Activated B cell treated with CpG ODN at 0.5 μM for 24 hours (primary cell): ENCODE measurements around the gene DNAAF5. TPM values are rescaled to one million over a fixed set of nuclear protein-coding genes. Genes with fewer than 3 reads are reported as not detected.

Experiments
- ATAC-seq: fragments of 200-7000 bp; cut with Tn5 transposase; one replicate; pipeline ENCODE4 v1.10.0; 2021; ENCODE audit warnings: low read depth, mild to moderate bottlenecking, moderate library complexity
- CTCF ChIA-PET: fragments of 350-600 bp; sonication (Branson Sonifier 250); formaldehyde crosslinking; loops from one replicate; lab custom pipeline; 2021; ENCODE audit warnings: antibody characterized with exemption; lab: Charles Lee
- POLR2A ChIA-PET: fragments of 350-600 bp; sonication (Branson Sonifier 250); formaldehyde crosslinking; loops from one replicate; lab custom pipeline; 2021; ENCODE audit warnings: antibody characterized with exemption; lab: Charles Lee
- DNase-seq: peaks from one replicate; pipeline ENCODE4 v3.0.0; 2022
- H3K27ac Mint-ChIP-seq: one replicate; pipeline ENCODE4 v1.8.0; 2020; ENCODE audit warnings: mixed read lengths
- H3K27me3 Mint-ChIP-seq: one replicate; pipeline ENCODE4 v1.8.0; 2021; ENCODE audit warnings: mixed read lengths
- H3K36me3 Mint-ChIP-seq: one replicate; pipeline ENCODE4 v1.8.0; 2021; ENCODE audit warnings: low read depth, mixed read lengths
- H3K4me1 Mint-ChIP-seq: one replicate; pipeline ENCODE4 v1.8.0; 2021; ENCODE audit warnings: mixed read lengths
- H3K4me3 Mint-ChIP-seq: one replicate; pipeline ENCODE4 v1.8.0; 2020; ENCODE audit warnings: mild to moderate bottlenecking, mixed read lengths
- H3K9me3 Mint-ChIP-seq: one replicate; pipeline ENCODE4 v1.8.0; 2020; ENCODE audit warnings: mixed read lengths
- intact Hi-C: fragments of 100-400 bp; cut with micrococcal nuclease; formaldehyde crosslinking; loops from one replicate; pipeline ENCODE4 v1.15.1; 2024
- total RNA-seq: library from RNA; stranded (reverse); gene quantifications from 2 replicates; pipeline ENCODE4 v1.2.3, GENCODE V29; 2022
- TF ChIP-seq, protein P1 (sequence below): fragments of 200-600 bp; IDR thresholded peaks from one replicate; pipeline ENCODE4 v1.8.0; 2022; ENCODE audit warnings: antibody characterized with exemption, mild to moderate bottlenecking

Gene DNAAF5
- total RNA-seq, 1 donor from 2014 or later: 23.5 TPM

DNA sequence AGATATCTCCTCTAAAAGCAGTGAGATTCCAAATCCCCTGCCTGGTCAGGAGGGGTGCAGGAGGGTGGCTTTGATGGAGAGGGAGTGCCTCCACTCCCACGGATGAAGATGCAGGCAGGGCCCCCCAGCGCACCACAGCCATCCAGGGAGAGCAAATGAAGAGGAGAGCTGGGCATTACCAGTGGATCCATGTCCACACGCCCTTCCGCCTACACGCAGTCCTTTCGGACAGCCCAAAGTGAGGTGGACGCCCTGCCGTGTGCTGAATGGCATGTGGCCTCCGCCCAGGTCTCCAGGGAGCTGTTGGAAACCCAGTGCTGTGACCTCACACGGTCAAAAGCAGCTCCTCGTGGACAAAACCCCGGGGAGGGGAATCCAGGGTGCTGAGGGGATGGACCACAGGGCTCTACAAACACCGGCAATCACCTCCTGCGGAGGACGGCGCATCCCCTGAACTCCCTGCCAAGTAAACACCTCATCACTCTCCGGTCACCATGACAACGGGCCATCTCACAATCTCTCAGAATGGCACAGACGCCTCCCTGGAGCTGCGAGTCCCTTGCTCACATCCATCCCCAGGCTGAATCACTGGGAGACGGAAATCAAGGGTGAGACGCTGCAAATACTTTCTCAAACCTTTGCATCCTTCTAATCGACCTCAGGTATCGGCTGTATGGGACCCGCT lies 35.0 kb upstream of the DNAAF5 start:
- no peak overlapping the region for H3K27ac Mint-ChIP-seq
- peaks cover 32% of the 10 kb centered on the region for H3K36me3 Mint-ChIP-seq
- ChIA-PET POLR2A (no interaction called here), CTCF (no interaction called here)
- TF ChIP-seq, protein P1, sequence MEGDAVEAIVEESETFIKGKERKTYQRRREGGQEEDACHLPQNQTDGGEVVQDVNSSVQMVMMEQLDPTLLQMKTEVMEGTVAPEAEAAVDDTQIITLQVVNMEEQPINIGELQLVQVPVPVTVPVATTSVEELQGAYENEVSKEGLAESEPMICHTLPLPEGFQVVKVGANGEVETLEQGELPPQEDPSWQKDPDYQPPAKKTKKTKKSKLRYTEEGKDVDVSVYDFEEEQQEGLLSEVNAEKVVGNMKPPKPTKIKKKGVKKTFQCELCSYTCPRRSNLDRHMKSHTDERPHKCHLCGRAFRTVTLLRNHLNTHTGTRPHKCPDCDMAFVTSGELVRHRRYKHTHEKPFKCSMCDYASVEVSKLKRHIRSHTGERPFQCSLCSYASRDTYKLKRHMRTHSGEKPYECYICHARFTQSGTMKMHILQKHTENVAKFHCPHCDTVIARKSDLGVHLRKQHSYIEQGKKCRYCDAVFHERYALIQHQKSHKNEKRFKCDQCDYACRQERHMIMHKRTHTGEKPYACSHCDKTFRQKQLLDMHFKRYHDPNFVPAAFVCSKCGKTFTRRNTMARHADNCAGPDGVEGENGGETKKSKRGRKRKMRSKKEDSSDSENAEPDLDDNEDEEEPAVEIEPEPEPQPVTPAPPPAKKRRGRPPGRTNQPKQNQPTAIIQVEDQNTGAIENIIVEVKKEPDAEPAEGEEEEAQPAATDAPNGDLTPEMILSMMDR: no peak
- H3K4me3 Mint-ChIP-seq: no peak overlapping the region
- H3K9me3 Mint-ChIP-seq: peaks cover 16% of the 10 kb centered on the region
- DNase-seq: no peak
- no peaks in the 10 kb centered on the region for H3K4me1 Mint-ChIP-seq
- intact Hi-C loops: no loop called here
- no peak for ATAC-seq
- H3K27me3 Mint-ChIP-seq: no peaks in the 10 kb centered on the region

DNA sequence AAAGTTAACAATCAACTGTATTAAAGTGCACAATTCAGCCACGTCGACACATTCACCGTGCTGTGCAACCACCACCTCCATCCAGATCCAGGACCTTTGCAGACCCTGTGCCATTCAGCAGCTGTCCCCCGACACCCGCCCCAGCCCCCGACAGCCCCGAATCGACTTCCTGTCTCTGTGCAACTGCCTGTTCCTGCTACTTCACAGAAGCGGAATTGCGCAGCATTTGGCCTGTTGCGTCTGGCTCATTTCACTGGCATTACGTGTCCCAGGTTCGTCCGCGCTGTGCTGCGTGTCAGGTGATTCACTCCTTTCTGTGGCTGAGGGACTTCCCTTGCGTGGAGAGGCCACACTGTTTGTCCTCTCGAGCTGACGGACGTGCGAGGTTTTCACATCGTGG lies 33.2 kb upstream of the DNAAF5 start:
- DNase-seq: no peak
- Mint-ChIP-seq H3K27ac (no peak overlapping the region), H3K27me3 (no peaks in the 10 kb centered on the region), H3K36me3 (peaks cover 19% of the 10 kb centered on the region), H3K4me1 (no peaks in the 10 kb centered on the region), H3K4me3 (no peak overlapping the region), H3K9me3 (peaks cover 6% of the 10 kb centered on the region)
- no peak for ATAC-seq
- intact Hi-C loops: no loop called here
- ChIA-PET CTCF (no interaction called here), POLR2A (no interaction called here)
- TF ChIP-seq, protein P1: no peak

DNA sequence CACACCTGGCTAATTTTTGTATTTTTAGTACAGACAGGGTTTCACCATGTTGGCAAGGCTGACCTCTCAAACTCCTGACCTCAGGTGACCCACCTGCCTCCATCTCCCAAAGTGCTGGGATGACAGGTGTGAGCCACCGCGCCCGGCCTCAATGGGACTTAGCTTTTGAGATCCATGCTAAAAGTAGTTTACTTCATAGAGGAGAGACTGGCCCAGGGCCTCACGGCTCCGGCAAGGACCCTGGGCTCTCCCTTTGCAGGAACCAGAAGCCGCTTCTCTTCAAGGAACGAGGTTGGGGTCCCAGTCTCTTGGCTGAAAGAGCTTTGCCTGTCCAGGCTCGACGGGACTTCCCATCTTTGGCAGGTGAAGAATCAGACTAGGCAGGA lies 30.1 kb upstream of the DNAAF5 start:
- TF ChIP-seq, protein P1: no peak
- no peak for ATAC-seq
- Mint-ChIP-seq H3K36me3 (peaks cover 13% of the 10 kb centered on the region), H3K4me1 (no peaks in the 10 kb centered on the region), H3K4me3 (no peak overlapping the region), H3K27me3 (no peaks in the 10 kb centered on the region), H3K27ac (no peak overlapping the region), H3K9me3 (no peaks in the 10 kb centered on the region)
- ChIA-PET CTCF (no interaction called here), POLR2A (no interaction called here)
- intact Hi-C loops: no loop called here
- no peak for DNase-seq

DNA sequence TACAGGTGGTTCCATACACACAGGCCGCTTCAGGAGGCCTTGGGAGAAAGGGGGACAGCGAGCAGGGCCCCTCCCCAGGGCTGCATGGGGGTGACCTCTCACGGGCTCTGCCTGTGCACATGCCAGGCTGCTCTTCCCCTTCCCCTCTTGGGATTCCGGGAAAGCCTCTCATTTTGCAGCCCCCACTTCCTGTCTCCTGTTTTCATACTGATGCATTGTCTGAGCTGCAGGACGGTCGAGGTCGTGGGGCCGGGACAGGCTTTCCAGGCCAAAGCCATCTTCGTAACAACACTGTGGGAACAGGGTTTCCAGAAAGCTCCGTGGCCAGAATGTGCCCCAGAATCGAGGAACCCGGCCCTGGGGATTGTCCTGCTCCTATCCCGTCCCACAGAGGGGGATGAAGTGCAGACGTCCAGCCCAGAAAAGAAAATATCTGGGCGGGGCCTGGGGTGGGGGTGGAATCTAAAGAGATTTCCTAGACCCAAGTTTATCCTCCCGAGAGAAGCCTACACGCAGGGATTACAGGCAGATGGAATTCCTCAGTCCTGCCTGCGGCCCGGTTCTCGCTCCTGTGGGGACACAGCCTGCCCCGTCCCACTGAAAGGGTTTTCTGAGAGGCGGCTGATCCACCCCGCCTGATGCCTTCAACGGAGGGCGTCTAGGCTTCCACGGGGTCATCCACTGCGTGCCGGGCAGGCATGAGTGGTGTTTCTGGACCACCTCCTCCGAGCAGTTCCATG lies 29.5 kb upstream of the DNAAF5 start:
- Mint-ChIP-seq H3K4me1 (no peaks in the 10 kb centered on the region), H3K27me3 (no peaks in the 10 kb centered on the region), H3K4me3 (no peak overlapping the region), H3K36me3 (peaks cover 14% of the 10 kb centered on the region), H3K9me3 (peaks cover 4% of the 10 kb centered on the region), H3K27ac (no peak overlapping the region)
- DNase-seq (no peak), ATAC-seq (no peak)
- ChIA-PET CTCF (no interaction called here), POLR2A (no interaction called here)
- TF ChIP-seq, protein P1: no peak
- intact Hi-C loops: no loop called here
